GM12878 (cell line): Measurements from ENCODE around the gene ATG13. TPM values are rescaled to one million over a fixed set of nuclear protein-coding genes. Genes with fewer than 3 reads are reported as not detected.

Experiments used
- ATAC-seq: fragments of 200-7000 bp; cut with Tn5 transposase; 3 replicates; pipeline ENCODE4 v1.9.1; 2020; ENCODE audit warnings: mild to moderate bottlenecking, moderate library complexity
- BruUV-seq: library from RNA; stranded (reverse); fragments of 400-500 nt; replicated peaks from 2 replicates; lab custom pipeline; 2021; lab: Mats Ljungman, UMichigan
- CTCF ChIA-PET: fragments of 300-600 bp; sonication (Branson Sonifier 250); formaldehyde crosslinking; extraction: SDS; loops from one replicate; lab custom pipeline; 2021; ENCODE audit warnings: inconsistent platforms; lab: Yijun Ruan, JAX
- POLR2A ChIA-PET: fragments of 350-600 bp; formaldehyde crosslinking; extraction: SDS; loops from one replicate; lab custom pipeline; 2021; ENCODE audit warnings: inconsistent platforms; lab: Charles Lee
- RAD21 ChIA-PET: fragments of 300-600 bp; sonication (Branson Sonifier 250); formaldehyde crosslinking; loops from one replicate; lab custom pipeline; 2023; ENCODE audit warnings: antibody characterized with exemption; ENCODE audit not compliant: unreplicated experiment; lab: Charles Lee
- SMC1A ChIA-PET: fragments of 300-600 bp; sonication (Branson Sonifier 250); formaldehyde crosslinking; loops from one replicate; lab custom pipeline; 2023; ENCODE audit not compliant: unreplicated experiment, uncharacterized antibody; lab: Charles Lee
- DNase-seq: peaks from one replicate; pipeline ENCODE4 v3.0.0-alpha.2; 2011; ENCODE audit warnings: low read depth, low spot score
- FAIRE-seq: peaks from 3 replicates; lab custom pipeline; 2011; peaks lifted over from hg19 to GRCh38; lab: Jason Lieb, UNC
- H2AFZ ChIP-seq: 2 replicates; pipeline ENCODE4 v1.6.0; 2011; ENCODE audit warnings: low read depth, low read length, control low read depth; ENCODE audit not compliant: control insufficient read depth
- H3K27ac ChIP-seq: 2 replicates; pipeline ENCODE4 v1.5.1; 2011; ENCODE audit warnings: control low read depth; ENCODE audit not compliant: control insufficient read depth, insufficient read depth
- H3K27me3 ChIP-seq, 2 experiments: replicated peaks in 1 of 2; 2 replicates each; pipeline versions ENCODE4 v1.6.0 to v1.6.1; 2011; ENCODE audit warnings: low read length in 1 of 2; ENCODE audit not compliant: control insufficient read depth in 2 of 2, insufficient read depth in 2 of 2
- H3K36me3 ChIP-seq, 2 experiments: 2 replicates each; pipeline ENCODE4 v1.5.1; 2011; ENCODE audit warnings: low read length in 1 of 2; ENCODE audit not compliant: control insufficient read depth in 2 of 2, insufficient read depth in 2 of 2
- H3K4me1 ChIP-seq: 2 replicates; pipeline ENCODE4 v1.6.1; 2011; ENCODE audit warnings: mild to moderate bottlenecking, low read length, moderate library complexity, mixed read lengths; ENCODE audit not compliant: control insufficient read depth, insufficient read depth
- H3K4me2 ChIP-seq: 2 replicates; pipeline ENCODE4 v1.6.0; 2011; ENCODE audit warnings: control low read depth; ENCODE audit not compliant: control insufficient read depth, insufficient read depth
- H3K4me3 ChIP-seq: fragments of 200-600 bp; sonication (generic); 2 replicates; pipeline ENCODE4 v1.5.1; 2016
- H3K79me2 ChIP-seq: 2 replicates; pipeline ENCODE4 v1.6.0; 2011; ENCODE audit warnings: low read length; ENCODE audit not compliant: control insufficient read depth, insufficient read depth
- H3K9ac ChIP-seq: 2 replicates; pipeline ENCODE4 v1.8.0; 2011; ENCODE audit warnings: low read length, control low read depth, mixed read lengths; ENCODE audit not compliant: control insufficient read depth, insufficient read depth
- H3K9me3 ChIP-seq: replicated peaks from 3 replicates; pipeline ENCODE4 v1.5.1; 2011; ENCODE audit warnings: mild to moderate bottlenecking, low read length; ENCODE audit not compliant: control insufficient read depth, insufficient read depth
- H4K20me1 ChIP-seq: 2 replicates; pipeline ENCODE4 v1.6.0; 2011; ENCODE audit not compliant: control insufficient read depth, insufficient read depth
- CREB1 ChIP-seq: IDR thresholded peaks from 2 replicates; pipeline ENCODE4 v1.6.1; 2012; ENCODE audit warnings: low read depth, mild to moderate bottlenecking, inconsistent platforms
- DPF2 ChIP-seq: fragments of 450-650 bp; IDR thresholded peaks from 2 replicates; pipeline ENCODE4 v1.6.1; 2017; ENCODE audit warnings: mild to moderate bottlenecking
- KAT2A ChIP-seq: conservative IDR thresholded peaks from 2 replicates; pipeline ENCODE4 v1.6.1; 2011; ENCODE audit warnings: low read depth, low read length; ENCODE audit not compliant: control insufficient read depth
- NFIC ChIP-seq: IDR thresholded peaks from 2 replicates; pipeline ENCODE4 v1.6.1; 2012; ENCODE audit warnings: low read depth, mild to moderate bottlenecking, inconsistent platforms, low read length, moderate library complexity
- RCOR1 ChIP-seq: conservative IDR thresholded peaks from 2 replicates; pipeline ENCODE4 v1.6.1; 2012; ENCODE audit warnings: low read depth, low read length, improper control_type of control experiment
- SMAD1 ChIP-seq: fragments of 450-650 bp; IDR thresholded peaks from 2 replicates; pipeline ENCODE4 v1.6.1; 2018; ENCODE audit warnings: mild to moderate bottlenecking, low read depth; ENCODE audit not compliant: partially characterized antibody
- SMAD5 ChIP-seq: IDR thresholded peaks from 2 replicates; pipeline ENCODE4 v1.6.1; 2016; ENCODE audit warnings: antibody characterized with exemption, low read depth
- TARDBP ChIP-seq: IDR thresholded peaks from 2 replicates; pipeline ENCODE4 v1.6.1; 2016; ENCODE audit warnings: borderline replicate concordance
- TBL1XR1 ChIP-seq: IDR thresholded peaks from 2 replicates; pipeline ENCODE4 v1.6.1; 2012; ENCODE audit warnings: low read depth, low read length, improper control_type of control experiment
- WRNIP1 ChIP-seq: IDR thresholded peaks from 2 replicates; pipeline ENCODE4 v1.6.1; 2011; ENCODE audit warnings: low read depth, low read length, improper control_type of control experiment, borderline replicate concordance
- ZNF217 ChIP-seq: fragments of 450-650 bp; IDR thresholded peaks from 2 replicates; pipeline ENCODE4 v1.6.1; 2017; ENCODE audit warnings: antibody characterized with exemption, mild to moderate bottlenecking
- ZNF274 ChIP-seq: IDR thresholded peaks from one replicate; pipeline ENCODE4 v1.8.0; 2011; ENCODE audit not compliant: insufficient read length, insufficient read depth
- WGBS: methylation state at CpG from one replicate; pipeline ENCODE4 v1.1.6; 2016; ENCODE audit warnings: low lambda C conversion rate; ENCODE audit not compliant: insufficient replicate concordance, insufficient coverage; ENCODE audit errors: missing lambda C conversion rate; 5-methylcytosine and 5-hydroxymethylcytosine counted together
- in situ Hi-C: fragments of 300-500 bp; cut with MboI; formaldehyde crosslinking; loops from 9 replicates; pipeline ENCODE4 v1.14.3; 2018; ENCODE audit warnings: mixed read lengths
- intact Hi-C: fragments of 100-400 bp; cut with micrococcal nuclease; formaldehyde crosslinking; loops from one replicate; pipeline ENCODE4 v1.14.2; 2022; ENCODE audit not compliant: unreplicated experiment
- polyA plus RNA-seq, 11 experiments: library from polyadenylated mRNA; depleted of rRNA in 4 of 11; unstranded in 6 of 11; stranded (reverse) in 5 of 11; fragments of >200 nt; fragmentation: Nextera tagmentation in 4 of 11; fragmentation: Illumina TruSeq in 1 of 11; extraction: Ambion mirVana in 4 of 11; extraction: Trizol in 1 of 11; gene quantifications; 1 replicate in 1 of 11; 2 replicates in 10 of 11; pipeline versions ENCODE4 v1.2.1 to v1.2.3, GENCODE V29; 2011 to 2016; ENCODE audit warnings: inconsistent platforms in 2 of 11, missing spikeins in 2 of 11, low read depth in 1 of 11
- total RNA-seq, 4 experiments: library from RNA; depleted of rRNA in 3 of 4; stranded (reverse); fragments of >200 nt in 3 of 4; fragmentation: Illumina TruSeq in 1 of 4; extraction: Trizol in 1 of 4; gene quantifications; 2 replicates each; pipeline versions ENCODE4 v1.2.1 to v1.2.3, GENCODE V29; 2013 to 2021

ATG13 gene
- total and polyA plus RNA-seq, 10 of the 15 experiments (the other 5 are each of a cell fraction or from before 2014, with no cell fraction given): 10.9 to 61.6 (median 50.9) TPM

- H3K4me1 ChIP-seq: no peaks in the 10 kb centered on the region
- H3K9me3 ChIP-seq: no peaks in the 10 kb centered on the region
- H3K4me3 ChIP-seq: no peak overlapping the region
- peaks cover 37% of the 10 kb centered on the region for H3K79me2 ChIP-seq
- in situ Hi-C loops: no loop called here
- no peaks in the 10 kb centered on the region for H4K20me1 ChIP-seq
- CTCF ChIA-PET: interaction anchor here (0.9 to 2.7 kb wide), 6 partner anchors 17 to 148 kb away, joined by 3 to 14 read pairs (median 6); partner anchors contain the start of genes ARHGAP1, ATG13, HARBI1 and ZNF408
- H3K27me3 ChIP-seq: no peaks in the 10 kb centered on the region
- no peak for ATAC-seq
- H3K9ac ChIP-seq: peak overlapping the region; percentile 57; the same call in 1 of the 2 replicates
- no peak for FAIRE-seq
- SMC1A ChIA-PET: interaction anchor here (1.2 to 1.9 kb wide), 5 partner anchors 13 to 33 kb away, joined by 3 to 18 read pairs (median 4); no protein-coding TSS in a partner anchor
- POLR2A ChIA-PET: interaction anchor here (0.6 to 1.6 kb wide), 5 partner anchors 13 to 784 kb away, joined by 3 to 6 read pairs (median 3); partner anchors contain the start of genes ARHGAP1, SPI1 and ZNF408
- no peak for DNase-seq
- peak overlapping the region; percentile 61 for H3K27ac ChIP-seq
- no peaks in the 10 kb centered on the region for H3K36me3 ChIP-seq
- TF ChIP-seq CREB1: no peak
- TF ChIP-seq SMAD1: no peak
- no peak for TF ChIP-seq WRNIP1
- TF ChIP-seq SMAD5: no peak
- TF ChIP-seq ZNF274: no peak
- TF ChIP-seq NFIC: no peak
- no peak for TF ChIP-seq RCOR1
- TF ChIP-seq TARDBP: no peak
- TF ChIP-seq TBL1XR1: no peak
- no peak for TF ChIP-seq ZNF217
- no peak for TF ChIP-seq KAT2A
- no peak for TF ChIP-seq DPF2
- TF ChIP-seq, all 136 proteins: peak for 0
- Histone ChIP-seq H2AFZ (peak overlapping the region; percentile 86), H3K4me2 (peak overlapping the region; percentile 51)
- RAD21 ChIA-PET: interaction anchor here (0.9 to 1.7 kb wide), 4 partner anchors 20 to 217 kb away, joined by 3 to 10 read pairs (median 3); partner anchors contain the start of genes ATG13 and HARBI1
- intact Hi-C loops: no loop called here
- BruUV-seq: no TSS peak
- WGBS: 98% methylated on average over 10 of the region's 10 CpGs
These were observed 22.6 kb upstream of the ATG13 start for GRCh38 chr11:46594785-46595184.
